Activated CD8-positive, alpha-beta memory T cell treated with anti-CD3 and anti-CD28 coated beads for 1 hour (primary cell): Measurements from ENCODE around the gene FASLG.
A peak's percentile ranks its signal among the peaks of the same experiment; 100 is the strongest.
"Not testable (repeated sequence)": the region's sequence is repeated elsewhere in the genome, so short reads cannot be mapped to it uniquely, and the experiment has no call there.

ENCODE experiments used
- DNase-seq, 2 donors: peaks; one replicate each; pipeline ENCODE4 v3.0.0-alpha.2; 2020; ENCODE audit warnings: low read depth in 1 of 2; ENCODE audit errors: extremely low read depth in 1 of 2

FASLG gene

DNA sequence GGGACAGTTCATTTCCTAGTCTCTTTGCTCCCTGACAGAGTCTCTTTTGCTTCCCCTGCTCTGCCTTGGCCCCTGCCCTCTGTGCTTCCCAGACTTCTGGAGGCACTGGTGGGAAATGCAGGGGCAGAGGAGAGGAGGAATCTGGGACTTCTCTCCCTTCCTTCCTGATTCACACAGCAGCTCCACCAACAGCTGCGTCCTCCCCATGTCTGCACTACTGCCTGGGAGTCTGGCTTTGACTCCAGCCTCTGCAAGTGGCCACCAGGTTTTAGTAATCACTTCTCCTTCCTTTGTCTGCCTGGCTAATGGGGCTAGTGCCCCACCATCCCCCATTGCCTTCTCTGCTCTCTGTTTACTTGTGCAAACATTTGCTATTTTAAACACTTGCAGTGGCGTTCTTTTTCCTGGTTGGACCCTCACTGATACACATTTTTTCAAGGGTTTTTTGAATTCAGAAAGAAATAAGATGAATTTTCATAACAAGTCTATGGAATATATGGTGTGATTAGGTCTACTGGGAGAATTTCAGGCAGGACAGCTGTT, 21.9 kb downstream of the FASLG start:
- no peak for DNase-seq

- no peak for DNase-seq
Observed at GRCh38 chr1:172682812-172683211, 23.9 kb downstream of the FASLG start.

DNA sequence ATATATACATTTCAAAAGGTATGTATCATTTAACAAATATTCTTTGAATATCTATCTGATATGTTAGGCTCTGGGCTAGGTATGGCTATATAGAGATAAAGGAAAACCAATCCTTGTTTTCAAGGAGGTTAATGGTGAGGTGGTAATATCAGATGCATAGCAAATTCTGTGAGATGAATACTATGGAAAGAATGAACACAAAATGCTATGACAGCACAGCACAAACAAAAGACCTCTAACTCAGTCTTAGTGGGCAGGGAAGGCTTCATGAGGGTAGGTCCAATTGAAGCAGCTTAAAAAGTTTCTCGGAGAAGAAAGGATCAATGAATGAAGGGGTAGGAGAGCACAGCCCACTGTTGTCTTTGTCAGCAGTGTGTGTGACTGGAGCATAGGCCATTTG, 27.2 kb downstream of the FASLG start:
- DNase-seq, result no peak

- DNase-seq, result not testable (repeated sequence)
Observed at GRCh38 chr1:172688428-172689085, 29.7 kb downstream of the FASLG start.

DNA sequence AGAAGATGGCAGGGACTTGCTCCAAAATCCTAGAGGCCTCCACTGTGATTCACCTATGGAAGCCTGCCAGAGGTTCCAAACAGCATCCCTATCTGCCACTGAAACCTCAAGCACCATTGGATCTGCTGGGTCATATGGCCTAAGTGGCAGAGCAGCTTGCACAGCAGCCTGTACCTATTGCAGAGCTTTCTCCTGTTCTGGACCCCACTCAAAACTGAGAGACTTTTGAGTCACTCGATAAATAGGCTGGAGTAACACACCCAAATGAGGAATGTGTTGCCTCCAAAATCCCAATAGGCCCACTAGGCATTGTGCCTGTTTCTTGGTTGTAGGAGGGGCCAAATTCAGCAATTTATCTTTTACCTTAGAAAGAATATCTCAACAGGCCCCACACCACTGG, 32.0 kb downstream of the FASLG start:
- DNase-seq, result not testable (repeated sequence)

- DNase-seq, result no peak
Observed at GRCh38 chr1:172697534-172698002, 38.7 kb downstream of the FASLG start.

DNA sequence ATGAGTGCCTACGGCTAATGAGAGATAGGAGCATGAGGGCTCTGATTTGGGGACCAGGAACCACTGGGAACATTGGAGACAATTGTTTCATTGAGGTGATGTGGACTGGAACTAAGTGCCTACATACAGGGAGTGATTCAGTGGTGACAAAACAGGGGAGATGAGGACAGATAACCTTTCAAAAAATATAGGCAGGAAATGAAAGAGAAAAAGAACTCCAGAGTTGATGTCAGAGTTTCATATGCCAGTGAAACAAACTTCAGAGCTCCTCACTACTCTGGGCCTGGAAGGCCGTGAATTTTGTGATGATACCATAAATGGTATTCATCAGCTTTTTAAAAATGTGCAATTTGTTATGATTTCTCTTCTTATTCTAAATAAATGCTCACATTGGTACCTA, 39.3 kb downstream of the FASLG start:
- DNase-seq, result no peak

- DNase-seq, result peak; percentile 48 to 62
Observed at GRCh38 chr1:172699111-172699510, 40.2 kb downstream of the FASLG start.

DNA sequence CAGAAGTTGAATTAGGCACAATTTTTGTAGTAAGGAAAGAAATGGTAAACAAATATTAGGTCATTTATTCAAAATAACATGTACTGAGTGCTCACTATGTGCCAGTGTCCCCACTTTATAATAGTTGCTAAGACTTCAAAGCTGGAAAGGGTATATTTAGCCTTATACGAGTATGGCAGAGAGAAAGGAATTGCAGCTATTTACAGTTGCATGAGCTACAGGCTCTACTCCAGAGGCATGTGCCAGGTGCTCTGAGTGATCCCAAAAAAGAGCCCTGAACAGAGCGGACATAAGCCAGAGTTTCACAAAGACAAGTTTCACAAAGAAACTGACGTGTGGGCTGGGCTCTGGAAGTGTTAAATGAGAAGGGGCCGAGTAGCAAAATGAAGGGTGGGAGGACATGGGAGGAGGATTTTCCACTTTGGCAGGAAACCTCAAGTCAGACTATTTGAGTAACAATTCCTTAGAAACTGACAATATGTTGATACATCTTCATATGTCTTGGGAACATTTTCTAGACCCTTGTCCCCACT, 40.9 kb downstream of the FASLG start:
- DNase-seq, result no peak

DNA sequence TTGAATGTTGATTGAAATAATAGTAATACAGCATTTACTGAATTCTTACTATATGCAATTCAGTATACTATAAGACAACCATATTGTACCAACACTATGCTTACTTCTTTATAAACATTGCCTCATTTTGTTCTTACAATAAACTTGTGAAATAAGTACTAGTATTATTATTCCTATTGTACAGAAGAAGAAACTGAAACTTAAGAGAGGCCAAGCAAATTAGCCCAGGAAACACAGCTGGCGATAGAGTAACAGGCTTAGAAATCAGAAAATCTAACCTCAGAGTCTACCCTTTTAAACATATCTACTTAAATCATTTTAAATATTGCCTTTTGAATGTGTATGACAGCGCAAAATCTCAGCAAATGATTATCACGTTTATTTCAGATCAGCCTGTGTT, 41.7 kb downstream of the FASLG start:
- DNase-seq, result no peak

DNA sequence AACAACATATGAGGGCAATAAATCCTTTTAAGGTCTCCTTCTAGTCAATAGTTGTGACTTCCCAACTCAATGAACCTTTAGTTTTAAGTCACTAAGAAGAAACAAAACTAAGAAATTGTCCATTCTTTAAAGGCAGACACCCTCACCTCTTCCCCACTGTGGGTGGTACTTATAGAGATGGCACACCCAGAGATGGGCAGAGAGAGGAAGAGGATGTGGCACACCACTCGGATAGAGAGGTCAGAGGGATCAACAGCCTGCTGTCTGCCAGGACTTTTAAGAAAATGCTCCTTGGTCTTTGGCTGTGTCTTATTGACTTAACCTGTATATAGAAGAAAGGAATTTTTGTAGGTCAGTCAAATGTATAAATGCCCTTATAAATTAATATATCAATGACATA, 45.1 kb downstream of the FASLG start:
- DNase-seq, result no peak

DNA sequence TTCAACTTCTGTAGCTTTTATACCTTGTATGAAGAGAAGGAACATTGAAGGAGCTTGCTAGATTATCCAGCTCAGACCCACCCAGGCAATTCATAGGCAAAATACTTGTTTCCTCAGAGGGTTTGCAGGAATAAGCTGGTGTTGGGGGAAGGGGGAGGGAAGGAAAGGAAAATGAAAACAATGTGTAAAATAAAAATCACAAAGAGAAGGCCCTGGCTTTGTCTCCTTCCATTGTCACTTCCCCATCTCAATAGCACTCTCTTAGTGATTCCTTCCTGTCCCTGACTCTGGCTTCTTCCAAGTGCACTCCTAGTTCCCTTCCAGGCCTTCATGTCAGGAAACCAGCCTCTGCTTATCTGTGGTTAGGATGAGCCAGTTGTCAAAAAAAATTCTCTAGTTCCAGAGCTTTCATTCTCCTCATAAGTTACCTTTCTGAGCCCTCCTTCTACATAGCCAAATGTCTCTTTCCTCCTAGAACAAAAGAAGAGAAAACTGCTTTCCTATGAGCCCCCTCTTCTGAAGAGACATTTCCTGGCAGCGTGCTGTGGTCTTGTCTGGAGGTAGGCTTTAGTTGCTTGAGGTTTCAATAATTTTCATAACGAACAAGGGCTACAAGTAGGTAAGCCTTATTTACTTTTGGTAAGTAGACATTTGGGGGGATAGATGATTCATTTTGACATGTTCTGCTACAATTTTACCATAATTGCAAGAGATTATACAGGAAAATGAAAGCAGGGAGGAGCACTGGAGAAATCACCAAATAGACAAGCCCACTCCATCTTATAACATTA, 45.7 kb downstream of the FASLG start:
- no peak for DNase-seq

GRCh38 chr1:172708452-172708851, 49.5 kb downstream of the FASLG start:
- DNase-seq, result no peak

DNA sequence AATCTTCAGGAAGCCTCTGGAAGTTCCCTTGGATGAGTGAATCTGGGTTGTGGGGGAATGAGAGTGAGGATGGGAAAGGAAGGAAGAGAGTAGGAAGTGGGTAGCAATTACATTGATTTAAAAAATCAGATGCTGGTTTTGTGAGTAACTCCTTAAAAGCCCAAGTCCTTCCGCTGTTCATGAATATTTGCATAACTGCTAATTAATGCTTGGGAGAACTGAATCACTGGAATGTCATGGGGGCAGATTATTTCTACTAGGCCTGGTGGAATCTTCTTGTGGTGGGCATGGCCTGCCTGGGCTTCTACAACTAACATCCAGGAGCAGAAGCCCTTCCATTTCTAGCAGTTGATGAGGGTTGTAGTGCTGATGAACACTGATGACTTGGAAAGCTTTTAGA, 52.7 kb downstream of the FASLG start:
- DNase-seq, result no peak

DNA sequence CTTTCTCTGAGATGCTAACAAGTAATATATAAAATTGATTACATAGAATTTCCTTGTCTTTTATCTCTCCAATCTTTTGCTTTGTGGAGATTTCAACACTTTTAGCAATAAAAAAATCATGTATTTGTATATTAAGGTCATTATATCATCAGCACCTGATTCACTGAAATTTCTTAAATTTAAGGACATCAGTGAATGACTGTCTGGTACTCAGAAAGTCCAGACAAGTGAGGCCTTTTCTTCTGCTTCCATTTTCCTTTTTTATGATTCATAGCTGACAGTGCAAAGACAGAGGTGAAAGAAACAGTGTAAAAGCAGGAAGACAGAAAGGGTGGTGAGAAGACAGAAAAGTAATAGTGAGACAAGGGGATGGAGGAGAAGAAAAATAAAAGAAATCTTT, 54.6 kb downstream of the FASLG start:
- no peak for DNase-seq
